GM19324 (cell line): ENCODE results near the gene VSIR.

ENCODE experiments used
- ATAC-seq: cut with Tn5 transposase; IDR thresholded peaks from one replicate; pipeline ENCODE4 v1.9.1; 2021; ENCODE audit warnings: mild to moderate bottlenecking, moderate library complexity; ENCODE audit not compliant: unreplicated experiment, low FRiP score

The VSIR gene

DNA sequence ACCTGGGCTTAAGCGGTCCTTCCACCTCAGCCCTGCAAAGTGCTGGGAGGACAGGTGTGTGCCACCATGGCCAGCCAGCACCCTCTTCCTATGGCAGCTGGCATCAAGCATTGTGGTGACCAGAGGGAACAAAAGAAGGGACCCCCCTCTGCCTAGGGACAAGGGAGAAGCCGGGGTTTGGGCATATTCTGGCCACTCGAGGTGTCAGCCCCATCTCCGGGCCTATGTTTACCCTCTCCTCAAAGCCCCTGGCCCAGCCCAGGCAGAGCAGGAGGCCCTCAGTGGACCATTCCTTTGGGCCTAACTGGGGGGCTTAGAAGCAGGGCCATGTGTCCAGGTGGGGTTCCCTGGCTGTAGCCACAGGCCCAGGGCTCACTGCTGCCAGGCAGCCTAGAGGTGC is 23.9 kb downstream of the VSIR start:
- no peak for ATAC-seq

- no peak for ATAC-seq
Observed at GRCh38 chr10:71748671-71749191, 24.6 kb downstream of the VSIR start.

GRCh38 chr10:71747551-71748523 is 25.5 kb downstream of the VSIR start:
- ATAC-seq, result no peak

GRCh38 chr10:71747039-71747531 is 26.2 kb downstream of the VSIR start:
- ATAC-seq, result no peak

GRCh38 chr10:71746344-71747037 is 26.8 kb downstream of the VSIR start:
- ATAC-seq, result no peak

DNA sequence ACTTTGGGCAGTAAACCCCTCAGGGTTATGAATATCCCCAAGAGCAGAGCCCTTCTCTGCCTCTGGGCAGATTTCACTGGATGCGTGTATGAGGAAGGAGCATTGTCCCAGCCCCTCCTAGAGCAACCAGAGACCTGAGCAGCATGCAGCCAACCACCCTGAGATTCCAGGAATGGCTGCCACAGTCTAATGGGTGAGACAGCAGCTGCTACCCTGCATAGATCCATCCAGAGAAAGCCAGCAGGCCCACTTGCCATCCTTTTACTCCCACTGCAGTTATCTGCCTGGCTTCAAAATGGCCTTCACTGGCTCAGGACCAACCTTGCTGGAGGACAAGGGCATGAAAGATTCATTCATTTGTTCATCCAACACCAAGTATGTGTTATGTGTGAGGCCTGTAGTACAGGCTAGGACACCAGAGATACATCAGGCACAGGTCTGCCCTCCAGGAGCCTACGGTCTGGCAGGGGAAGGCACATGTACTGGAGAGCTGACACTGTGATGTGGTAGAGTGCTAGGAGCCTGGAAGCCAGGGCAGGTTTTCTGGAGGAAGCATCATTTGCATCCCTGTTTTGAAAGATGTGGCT is 27.6 kb downstream of the VSIR start:
- ATAC-seq, result no peak

DNA sequence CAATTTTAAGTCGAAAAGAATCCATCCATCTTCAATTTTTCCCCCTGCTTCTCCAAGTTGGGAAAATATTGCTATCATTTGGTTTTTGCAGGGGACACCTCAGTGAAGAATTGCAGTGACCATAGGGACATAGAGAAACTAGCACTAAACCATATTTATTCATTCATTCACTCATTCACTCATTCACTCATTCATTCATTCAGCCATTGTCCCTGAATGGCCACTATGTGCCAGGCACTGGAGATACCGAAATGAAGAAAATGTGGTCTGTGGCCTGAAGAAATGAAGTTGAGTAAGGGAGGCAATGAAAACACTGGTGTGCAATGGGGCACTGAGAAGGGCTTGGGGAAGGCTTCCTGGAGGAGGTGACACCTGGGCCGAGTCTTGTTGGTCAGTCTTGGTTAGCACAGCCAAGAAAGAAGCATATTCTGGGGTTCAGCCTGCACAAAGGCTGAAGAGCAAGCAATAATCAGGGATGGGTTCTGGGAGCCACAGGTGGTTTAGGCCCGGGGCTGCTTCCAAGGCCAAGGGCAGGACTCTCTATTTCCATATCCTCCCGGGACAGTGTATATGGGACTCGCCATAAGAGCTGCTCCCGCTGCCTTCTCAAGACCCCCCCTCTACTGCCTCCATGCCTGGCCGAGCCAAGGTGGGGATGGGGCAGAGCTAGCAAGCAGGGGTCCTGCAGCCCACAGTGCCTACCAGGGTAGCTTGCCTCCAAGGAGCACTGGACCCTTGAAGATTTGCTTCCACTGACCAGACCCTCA is 28.2 kb downstream of the VSIR start:
- ATAC-seq, result no peak

DNA sequence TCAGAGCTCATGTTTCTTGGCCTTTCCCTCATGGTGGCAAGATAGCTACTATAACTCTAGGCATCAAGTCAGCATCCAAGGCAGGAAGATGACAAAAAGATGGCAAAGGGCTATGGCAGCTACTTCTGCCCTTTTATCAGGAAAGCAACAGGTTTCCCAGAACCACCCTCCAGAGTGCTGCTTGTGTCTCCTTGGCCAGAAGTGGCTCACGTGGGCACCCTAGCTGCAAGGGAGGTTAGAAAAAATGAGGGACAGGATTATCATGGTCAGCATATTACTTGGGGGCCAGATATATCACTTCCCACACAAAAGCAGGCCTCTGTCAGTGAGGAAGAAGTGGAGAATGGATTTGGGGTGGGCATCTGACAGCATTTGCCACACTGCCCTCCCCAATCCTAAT is 29.5 kb downstream of the VSIR start:
- no peak for ATAC-seq

- ATAC-seq, result no peak
Observed at GRCh38 chr10:71743089-71743838, 30.1 kb downstream of the VSIR start.

DNA sequence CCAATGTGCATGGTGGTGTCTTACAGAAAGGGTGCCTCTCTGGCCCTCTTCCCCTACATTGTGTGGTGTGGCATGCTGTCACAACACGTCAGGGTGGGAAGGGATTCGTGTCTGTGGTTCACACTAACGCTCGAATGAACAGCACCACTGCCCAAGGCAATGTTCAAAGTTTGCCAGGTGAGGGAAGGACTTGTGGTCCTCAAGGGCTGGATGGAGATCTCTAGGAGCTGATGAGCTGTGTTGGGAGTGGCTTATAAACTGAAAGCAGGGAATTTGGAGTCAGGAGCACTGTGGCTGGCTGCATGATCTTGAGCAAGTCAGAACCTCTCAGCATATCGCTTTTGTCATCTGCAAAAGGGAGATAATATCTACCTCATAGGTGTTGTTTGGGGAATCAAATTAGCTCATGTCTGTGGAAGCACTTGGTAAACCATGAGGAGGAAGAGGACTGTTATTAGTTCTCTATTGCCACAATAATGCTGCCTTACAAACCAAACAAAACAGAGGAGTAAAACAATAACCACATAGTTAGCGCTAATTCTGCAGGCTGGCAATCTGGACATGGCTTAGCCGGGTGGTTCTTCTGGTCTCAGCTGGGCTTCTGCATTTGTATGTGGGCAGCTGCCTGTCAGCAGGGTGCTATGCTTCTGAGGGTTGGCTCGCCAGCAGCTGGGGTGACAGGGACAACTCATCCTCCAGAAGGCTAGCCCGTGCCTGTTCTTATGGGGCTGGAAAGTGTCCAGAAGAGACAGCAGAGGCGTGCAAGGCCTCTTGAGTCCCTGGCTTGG is 30.8 kb downstream of the VSIR start:
- ATAC-seq, result no peak

- ATAC-seq, result no peak
Observed at GRCh38 chr10:71741671-71742070, 31.6 kb downstream of the VSIR start.

- no peak for ATAC-seq
Observed at GRCh38 chr10:71741029-71741428, 32.3 kb downstream of the VSIR start.

- no peak for ATAC-seq
Observed at GRCh38 chr10:71740069-71740653, 33.2 kb downstream of the VSIR start.

DNA sequence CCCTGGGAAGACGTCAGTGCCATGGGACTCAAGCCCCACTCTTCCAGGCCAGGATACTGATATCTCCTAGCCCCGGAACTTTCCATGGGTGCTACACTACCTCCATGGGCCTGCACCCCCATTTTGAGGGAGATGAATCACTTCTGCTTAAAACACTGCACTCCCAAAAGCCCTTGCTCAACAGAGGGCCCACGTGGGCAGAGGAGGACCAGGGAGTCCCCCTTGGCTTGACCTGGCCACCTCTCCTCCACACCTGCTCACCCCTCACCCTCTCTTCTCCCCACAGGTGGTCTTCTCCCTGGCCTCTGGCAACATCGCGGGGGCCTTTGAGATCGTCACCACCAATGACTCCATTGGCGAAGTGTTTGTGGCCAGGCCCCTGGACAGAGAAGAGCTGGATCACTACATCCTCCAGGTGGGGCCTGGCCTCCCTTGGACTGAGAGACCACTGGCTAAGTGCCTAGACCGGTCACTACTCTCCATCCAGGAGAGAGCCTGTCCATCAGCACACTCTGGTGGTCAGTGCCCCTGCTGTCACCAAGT is 33.9 kb downstream of the VSIR start:
- ATAC-seq, result no peak

DNA sequence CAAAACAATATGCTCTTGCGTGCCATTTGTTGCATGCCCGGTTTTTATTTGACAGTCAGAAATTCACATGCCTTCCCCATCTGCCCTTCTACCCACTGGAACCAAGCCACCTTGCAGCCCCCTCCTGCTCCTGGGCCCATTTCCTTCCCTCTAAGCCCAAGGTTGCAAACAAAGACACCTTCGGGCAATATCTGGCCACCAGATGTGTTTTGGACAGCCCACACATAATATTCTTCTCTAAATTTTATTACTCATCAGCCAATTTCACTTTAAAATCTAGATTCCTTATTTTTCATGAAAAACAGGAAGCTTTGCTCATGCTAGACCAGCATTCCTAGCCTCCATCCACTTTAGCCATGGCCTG is 35.5 kb downstream of the VSIR start:
- no peak for ATAC-seq

DNA sequence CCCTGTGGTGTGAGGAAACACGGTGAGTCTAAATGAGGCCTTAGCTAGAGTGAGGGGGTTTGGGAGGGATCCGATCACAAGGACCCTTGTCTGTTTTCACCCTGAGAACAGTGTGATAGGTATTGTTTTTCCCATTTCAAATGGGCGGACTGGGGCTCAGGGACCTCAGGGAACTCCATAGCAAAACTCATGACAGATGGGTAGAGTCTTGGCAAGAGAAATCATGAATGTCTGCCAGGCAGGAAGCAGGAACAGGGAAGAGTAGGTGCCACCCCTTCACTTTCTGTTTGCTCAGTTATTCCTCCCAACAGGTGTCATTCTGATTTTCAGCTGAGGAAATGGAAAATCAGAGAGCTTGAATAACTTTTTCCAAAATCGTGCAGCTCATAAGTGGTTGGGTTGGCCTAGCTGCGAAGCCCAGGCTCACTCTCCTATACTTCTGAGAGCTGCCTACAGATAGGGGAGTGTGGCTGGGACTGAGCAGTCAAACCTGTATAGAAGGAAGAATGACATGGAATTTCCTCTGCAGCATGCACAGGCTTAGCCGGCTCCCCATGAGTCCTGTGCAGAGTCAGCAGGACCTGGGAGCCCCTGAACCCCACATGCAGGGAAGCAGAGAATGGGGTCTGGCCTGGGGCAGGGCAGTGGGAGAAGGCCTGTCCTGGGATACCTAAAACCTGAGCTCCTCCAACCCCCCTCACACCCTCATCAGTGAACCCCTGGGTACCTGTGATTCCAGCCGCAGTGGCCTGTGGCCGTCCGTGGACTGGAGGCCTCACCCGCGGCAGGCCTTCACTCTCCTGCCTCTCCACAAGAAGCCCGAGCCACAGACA is 36.1 kb downstream of the VSIR start:
- no peak for ATAC-seq

- no peak for ATAC-seq
Observed at GRCh38 chr10:71736570-71736952, 36.8 kb downstream of the VSIR start.
